Epithelial cell of esophagus (primary cell): ENCODE data around the gene LAS1L.
"Not testable (repeated sequence)": the region's sequence is repeated elsewhere in the genome, so short reads cannot be mapped to it uniquely, and the experiment has no call there.

Source experiments
- DNase-seq: peaks from one replicate; pipeline ENCODE4 v3.0.0; 2010; ENCODE audit warnings: low read depth
- H3K4me3 ChIP-seq: 2 replicates; pipeline ENCODE4 v1.5.1; 2011; ENCODE audit warnings: mild to moderate bottlenecking, low read length, control low read depth
- CTCF ChIP-seq: IDR thresholded peaks from 2 replicates; pipeline ENCODE4 v1.5.1; 2011; ENCODE audit warnings: low read depth, mild to moderate bottlenecking, low read length, control low read depth, inconsistent platforms; ENCODE audit not compliant: insufficient read depth; ENCODE audit errors: missing control alignments

LAS1L gene

GRCh38 chrX:65536291-65536690 is 1.7 kb upstream of the LAS1L start:
- no peak overlapping the region for H3K4me3 ChIP-seq
- DNase-seq: peak; percentile 38
- TF ChIP-seq CTCF: no peak

GRCh38 chrX:65532016-65532415 is 2.6 kb downstream of the LAS1L start:
- no peak for TF ChIP-seq CTCF
- DNase-seq: peak; percentile 0
- H3K4me3 ChIP-seq: no peak overlapping the region

GRCh38 chrX:65528705-65529340 is 5.8 kb downstream of the LAS1L start:
- peak; percentile 91 for TF ChIP-seq CTCF
- peak; percentile 22 for DNase-seq
- no peak overlapping the region for H3K4me3 ChIP-seq

GRCh38 chrX:65528293-65528692 is 6.3 kb downstream of the LAS1L start:
- DNase-seq: no peak
- H3K4me3 ChIP-seq: no peak overlapping the region
- TF ChIP-seq CTCF: no peak

- DNase-seq: no peak
- no peak overlapping the region for H3K4me3 ChIP-seq
- TF ChIP-seq CTCF: no peak
Observed at GRCh38 chrX:65524139-65524538, 10.4 kb downstream of the LAS1L start.

GRCh38 chrX:65522739-65523372 is 11.7 kb downstream of the LAS1L start:
- H3K4me3 ChIP-seq: no peak overlapping the region
- DNase-seq: peak; percentile 51
- no peak for TF ChIP-seq CTCF

- not testable (repeated sequence) for H3K4me3 ChIP-seq, DNase-seq
Observed at GRCh38 chrX:65519530-65519929, 15.1 kb downstream of the LAS1L start.

GRCh38 chrX:65518980-65519379 is 15.6 kb downstream of the LAS1L start:
- not testable (repeated sequence) for DNase-seq, H3K4me3 ChIP-seq
